GM19324 (cell line): ENCODE measurements around the gene ABHD10.

Experiments
- ATAC-seq: cut with Tn5 transposase; IDR thresholded peaks from one replicate; pipeline ENCODE4 v1.9.1; 2021; ENCODE audit warnings: mild to moderate bottlenecking, moderate library complexity; ENCODE audit not compliant: unreplicated experiment, low FRiP score

ABHD10 gene

DNA sequence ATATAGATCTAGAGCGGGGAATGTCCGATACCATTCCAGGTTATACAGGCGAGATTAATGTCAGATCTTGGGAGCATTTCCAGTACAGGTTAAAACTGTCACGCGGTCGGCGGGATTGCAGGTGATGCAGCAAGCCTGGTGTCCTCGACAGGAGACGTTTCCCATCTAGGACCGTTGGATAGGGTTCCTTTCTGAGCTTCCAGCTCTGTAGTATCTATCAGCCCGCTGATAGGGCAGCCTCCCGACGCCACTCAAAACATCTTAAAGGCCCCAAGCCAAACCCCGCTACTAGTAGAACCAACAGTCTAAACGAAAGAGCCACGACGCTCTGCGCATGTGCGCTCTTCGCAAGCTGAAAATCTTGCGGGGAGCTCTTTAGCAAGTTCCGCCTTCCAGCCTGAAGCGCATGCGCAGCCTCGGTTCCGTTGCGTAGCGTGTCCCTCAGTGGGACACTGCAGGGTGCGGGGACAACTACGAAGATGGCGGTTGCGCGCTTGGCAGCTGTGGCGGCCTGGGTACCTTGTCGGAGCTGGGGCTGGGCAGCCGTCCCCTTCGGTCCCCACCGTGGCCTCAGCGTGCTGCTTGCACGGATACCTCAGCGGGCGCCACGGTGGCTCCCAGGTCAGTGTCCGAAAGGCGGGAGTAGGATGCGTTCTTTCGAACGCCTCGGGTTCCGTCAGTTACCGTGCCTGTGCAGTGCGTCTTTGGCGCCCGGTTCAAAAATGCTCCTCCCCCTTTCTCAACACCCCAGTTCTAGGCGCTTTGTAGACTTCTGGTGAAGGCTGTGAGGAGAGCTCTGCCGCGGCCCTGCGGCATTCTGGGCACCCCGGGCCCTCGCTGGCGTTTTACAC is at the start of gene ABHD10:
Gene ABHD10, plus strand, starts transcription at position 444 of the 851 bp plus-strand sequence. Its CDS starts 36 bp downstream, at position 480.
- peak; percentile 96 for ATAC-seq

DNA sequence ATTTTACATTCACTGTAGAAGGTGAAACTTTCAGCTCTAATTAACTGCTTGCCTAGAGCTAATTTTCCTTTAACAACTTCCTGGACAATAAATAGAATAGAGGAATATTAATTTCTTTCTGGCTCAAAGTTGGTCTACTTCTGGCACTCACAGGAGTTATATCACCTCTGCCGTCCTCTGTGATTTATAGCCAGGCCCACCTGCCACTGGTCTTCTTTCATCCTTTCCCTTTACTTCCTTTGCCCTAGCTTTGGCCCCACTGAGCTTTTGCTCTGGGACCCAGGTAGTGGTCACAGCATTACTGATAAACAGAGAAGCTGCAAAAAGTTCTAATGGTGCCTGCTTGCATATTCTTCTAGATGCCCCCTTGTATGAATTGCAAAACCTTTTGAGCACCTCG is 49.3 kb upstream of the ABHD10 start:
- ATAC-seq, result no peak

DNA sequence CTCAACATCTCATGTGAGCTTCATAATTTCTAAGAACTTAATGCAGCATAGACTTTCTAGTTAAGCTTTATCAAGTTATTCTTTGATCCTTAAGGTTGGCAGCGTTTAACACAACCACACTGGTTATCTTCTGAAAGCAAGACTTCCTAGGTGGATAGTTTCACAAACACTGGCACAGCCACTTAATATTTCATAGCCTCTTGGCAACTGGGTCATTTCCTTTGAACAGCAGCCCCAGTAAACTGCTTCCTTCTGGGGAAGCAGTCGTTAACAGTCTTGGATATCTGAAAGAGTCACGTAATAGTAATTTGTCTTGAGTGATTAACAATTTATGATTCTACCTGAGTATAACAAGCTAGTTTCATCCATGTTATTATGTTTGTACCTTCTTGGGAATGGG is 45.9 kb upstream of the ABHD10 start:
- ATAC-seq, result no peak

DNA sequence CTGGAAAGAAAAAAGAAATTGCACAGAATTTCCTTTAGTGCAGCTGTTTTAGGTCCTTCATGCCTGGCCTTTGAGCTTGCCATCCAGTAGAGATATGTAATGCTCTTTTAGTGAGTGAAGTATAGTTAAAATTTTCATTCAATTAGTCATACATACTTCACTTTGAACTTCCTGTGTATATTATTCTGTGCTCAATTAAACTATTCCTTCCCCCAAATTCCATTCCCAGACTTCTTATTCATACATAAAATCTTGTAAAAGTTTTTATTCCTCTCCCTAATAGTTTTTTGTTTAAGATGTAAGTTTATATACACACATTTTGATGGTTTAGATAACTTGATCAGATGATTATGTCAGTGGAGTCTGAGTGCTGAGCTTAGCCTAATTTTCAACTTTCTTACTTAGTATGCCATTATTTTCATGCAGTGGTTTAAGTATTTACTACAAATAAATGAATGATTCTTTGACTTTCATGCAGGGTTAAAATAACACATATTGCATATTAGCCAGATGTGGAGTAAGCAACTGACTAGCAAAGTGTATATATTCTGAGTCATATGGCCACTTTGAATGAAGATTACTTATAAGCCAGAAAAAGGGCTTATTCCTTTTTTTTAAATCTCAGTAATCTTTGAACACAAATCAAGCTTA is 42.5 kb upstream of the ABHD10 start:
- no peak for ATAC-seq

DNA sequence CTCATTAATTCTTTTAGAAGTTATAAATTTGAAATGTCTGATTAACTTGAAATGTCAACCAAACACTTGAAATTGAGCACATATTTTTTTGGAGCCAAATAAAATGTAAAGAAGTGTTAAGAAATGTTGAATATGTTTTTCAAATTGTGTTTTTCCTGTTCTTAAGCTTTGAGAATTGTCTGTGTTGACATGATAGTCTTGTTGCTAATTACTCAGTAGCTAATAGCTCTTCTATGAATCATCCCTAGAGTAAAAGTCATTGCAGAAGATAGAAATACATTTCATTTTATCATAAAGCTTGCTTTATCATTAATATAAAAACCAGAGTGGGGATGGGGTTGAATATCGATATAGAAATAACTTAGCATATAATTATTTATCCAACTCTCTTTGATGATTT is 41.9 kb upstream of the ABHD10 start:
- no peak for ATAC-seq

DNA sequence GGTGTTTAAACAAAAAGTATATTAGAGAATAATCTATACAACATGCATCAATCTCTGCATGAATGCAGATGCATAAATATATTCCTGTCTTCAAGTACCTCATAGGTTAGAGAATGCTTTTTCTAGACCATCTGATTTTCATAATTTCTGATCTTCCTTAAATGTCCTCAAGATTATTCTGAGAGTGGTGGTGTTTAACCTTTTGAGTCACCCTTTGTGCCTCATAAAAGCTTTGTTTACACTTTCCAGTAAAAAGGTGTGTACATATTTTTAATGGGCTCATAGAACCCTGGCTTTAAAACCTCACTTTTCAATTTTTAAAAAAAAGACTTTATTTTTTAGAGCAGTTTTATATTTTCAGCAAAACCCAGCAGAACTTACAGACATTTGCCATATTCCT is 41.0 kb upstream of the ABHD10 start:
- no peak for ATAC-seq

DNA sequence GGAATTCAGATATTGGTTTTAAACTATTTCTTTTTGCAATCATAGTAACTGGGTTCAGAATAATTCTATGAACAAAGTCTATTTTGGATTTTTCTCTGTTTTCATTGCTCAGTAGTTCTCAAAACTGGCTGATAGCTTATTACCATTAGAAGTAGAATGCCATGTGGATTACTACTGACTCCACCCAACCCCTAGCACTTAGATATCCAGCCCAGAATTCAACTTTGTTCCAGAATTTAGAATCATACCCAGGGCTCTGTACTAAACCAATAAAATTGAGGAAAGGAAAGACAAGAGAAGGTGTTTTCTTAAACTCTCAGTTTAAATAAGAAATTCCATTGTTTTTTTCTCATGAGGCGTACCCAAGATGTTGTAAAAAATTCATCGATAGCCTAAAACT is 39.0 kb upstream of the ABHD10 start:
- no peak for ATAC-seq

DNA sequence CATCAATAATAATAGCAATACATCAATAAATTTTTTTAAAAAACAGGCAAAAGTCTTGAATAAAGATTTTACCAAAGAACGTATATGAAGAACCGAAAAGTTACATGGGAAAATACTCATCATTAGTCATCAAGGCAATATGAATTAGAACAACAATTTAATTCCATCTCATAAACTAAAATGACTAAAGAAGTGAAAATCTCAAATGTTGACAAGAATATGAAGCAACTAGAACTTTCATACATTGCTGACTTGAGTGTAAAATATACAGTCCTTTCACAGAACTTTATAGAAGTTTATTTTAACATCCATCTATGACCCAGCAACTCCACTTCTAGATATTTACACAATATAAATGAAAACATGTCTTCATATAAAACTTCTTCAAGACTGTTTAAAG is 35.3 kb upstream of the ABHD10 start:
- ATAC-seq, result no peak

DNA sequence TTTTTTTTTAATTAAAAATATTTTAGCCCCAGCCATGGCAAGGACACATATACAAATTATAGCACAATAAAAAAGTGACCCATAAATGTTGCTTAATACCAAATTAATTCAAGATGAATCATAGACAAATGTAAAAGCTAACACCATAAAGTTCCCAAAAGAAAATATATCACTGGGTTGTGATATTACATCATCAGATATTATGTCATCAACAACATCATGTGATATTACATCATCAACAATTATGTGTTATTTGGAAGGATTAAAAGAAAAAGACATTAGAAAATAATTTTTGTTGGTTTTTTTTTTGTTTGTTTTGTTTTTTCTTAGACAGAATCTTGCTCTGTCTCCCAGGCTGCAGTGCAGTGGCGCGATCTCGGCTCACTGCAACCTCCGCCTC is 34.5 kb upstream of the ABHD10 start:
- no peak for ATAC-seq

DNA sequence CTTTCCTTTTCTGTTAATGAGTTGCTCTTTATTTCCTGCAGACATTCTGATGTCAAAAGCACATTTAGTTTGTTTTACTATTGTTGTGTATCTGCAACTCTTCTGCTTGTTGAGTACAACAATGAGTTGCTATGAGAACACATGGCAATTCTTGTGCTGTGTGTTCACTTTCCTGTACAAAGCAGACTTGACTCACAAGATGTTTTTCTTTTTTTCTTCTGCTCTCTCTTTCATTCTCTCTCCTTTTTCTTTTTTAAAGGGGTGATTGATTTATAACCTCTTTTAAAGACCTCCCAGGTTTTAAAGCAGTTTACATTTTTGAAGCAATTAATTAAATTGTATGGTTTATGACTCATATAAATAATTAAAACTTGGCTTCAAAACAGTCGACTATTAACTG is 31.6 kb upstream of the ABHD10 start:
- no peak for ATAC-seq

DNA sequence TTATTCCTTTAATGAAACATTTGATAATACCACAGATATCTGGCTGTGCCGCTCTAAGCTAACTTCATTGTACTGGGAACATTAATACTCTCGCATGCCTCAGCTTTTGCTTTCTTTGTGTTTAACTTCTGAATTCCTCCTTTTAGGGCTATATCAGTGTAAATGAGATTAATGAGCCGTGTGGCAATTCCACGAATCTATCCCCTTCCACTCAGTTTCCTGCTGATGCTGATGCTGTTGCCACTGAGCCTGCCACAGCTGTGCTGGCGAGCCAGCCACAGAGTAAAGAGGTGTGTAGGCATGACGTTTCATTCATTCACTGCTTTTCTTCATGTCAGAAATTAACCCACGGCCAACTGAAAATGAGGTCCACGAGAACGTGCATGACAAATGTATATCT is 30.0 kb upstream of the ABHD10 start:
- no peak for ATAC-seq

DNA sequence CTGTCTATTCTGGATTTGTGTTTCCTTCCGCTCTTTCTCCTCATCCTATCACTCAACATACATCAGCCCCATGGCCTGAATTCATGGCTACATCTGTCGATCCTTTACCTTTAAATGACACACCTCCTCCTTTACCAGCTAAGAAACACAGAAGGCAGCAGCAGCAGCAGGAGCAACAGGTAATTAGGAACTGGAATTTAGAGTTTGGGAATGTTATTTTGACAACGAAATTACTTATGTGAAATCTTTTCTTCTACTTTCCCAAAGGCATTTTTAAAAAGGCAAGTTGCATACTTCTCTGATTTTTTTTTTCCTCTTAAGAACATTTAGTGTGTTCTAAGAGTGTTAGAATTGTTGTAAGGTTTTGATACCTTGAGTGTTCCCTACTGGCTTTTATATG is 29.1 kb upstream of the ABHD10 start:
- no peak for ATAC-seq

DNA sequence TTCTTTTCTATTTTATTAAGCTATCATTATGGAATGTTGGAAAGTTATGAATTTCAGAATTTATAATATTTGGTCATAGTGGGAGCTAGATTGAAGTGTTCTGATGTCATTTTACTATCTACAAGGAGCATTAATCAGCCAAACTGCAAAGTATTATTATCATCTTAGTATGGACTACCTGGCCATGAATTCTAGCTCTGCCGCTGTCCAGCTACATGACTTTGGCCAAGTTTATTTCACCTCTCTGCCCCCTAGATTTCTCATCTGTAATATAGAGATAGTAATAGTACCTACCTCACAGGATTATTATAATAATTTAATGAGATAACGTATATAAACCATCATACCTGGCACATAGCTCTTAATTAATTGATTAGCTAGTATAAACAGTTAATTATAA is 27.8 kb upstream of the ABHD10 start:
- no peak for ATAC-seq

DNA sequence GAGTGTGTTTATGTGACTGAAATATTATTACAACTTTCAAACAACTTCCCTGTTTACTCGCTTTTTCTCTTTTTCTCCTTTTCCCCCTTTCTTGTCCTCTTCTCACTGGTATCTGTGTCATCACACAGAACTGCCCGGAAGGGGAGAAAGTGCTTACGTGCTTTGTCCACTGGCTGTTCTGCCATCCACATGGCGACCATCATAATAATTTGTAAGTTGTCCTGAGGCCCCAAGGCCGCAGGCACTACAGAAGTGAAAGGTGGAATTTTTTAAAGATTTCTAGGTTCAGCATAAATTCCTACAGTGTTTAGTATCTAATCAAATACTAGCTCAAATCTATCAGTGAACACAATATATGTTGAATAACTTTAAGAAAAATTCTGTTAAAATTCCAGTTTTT is 26.7 kb upstream of the ABHD10 start:
- ATAC-seq, result no peak

DNA sequence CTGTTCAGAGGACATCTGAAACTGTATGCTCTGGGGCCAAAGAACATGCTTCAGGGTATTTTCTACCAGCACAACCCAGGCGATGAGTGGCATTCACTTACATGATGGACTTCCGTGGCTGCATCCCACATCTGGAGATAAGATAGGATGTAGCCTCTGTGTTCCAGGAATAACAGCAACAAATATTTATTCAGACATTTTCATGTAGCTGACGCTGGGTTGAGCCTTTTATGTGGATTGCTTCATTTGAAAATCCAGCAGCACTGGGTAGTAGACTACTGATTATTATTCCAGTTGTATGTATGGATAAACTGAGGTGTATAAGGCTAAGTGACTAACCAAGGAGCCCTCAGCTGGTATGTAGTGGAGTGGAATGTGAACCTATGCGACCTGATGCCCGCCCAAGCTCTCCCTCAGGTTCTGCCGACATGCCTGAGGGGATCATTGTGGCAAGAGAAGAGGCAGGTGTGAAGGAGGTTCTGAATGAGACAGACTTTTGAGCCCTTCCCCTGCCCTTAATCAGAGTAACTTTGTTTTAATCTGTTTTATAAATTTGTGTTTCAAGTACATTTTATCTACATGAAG is 25.9 kb upstream of the ABHD10 start:
- no peak for ATAC-seq

DNA sequence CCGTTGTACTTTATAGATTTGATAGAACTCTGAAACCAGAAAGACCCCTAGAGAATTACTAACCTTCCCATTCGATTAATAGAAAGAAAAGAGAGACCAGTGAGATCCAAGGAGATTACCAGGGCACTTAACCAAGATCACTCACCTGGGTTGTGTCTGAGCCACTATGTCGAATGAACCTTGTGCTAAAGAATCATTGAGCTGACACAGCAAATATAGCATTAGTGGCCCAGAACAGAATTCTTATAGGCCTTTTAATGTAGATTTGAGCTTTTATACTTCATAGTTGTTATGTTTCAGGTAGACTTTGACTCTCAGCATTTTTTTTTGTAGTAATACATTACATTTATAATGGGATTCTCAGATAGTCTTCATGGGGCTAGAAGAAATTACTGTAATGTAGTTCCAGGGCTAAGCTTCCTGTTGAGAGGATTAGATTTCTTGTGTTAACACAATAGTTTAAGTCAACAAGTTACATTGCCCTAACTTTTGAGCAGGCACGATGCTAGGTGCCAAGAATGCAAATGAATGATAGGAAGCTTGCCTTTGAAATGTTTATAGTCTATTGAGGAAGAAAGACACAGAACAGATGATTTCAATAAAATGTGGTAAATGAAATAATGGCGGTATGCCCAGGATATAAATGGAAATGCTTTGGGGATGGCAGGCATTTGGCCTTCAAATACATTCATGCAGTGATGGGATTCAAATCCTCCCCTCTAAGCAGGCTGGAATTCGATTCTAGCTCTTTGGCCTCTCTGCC is 24.4 kb upstream of the ABHD10 start:
- ATAC-seq, result no peak

DNA sequence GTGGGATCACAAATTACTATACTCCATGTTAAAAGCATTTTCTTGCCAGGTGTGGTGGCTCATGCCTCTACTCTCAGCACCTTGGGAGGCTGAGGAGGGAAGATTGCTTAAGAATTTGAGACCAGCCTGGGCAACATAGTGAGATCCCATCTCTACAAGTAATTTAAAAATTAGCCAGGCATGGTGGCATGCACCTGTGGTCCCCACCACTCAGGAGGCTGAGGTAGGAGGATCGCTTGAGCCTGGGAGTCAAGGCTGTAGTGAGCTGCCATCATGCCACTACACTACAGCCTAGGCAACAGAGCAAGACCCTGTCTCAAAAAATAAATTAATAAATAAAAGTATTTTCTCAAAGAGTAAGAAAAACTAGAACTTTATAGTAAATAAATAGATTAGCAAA is 22.9 kb upstream of the ABHD10 start:
- ATAC-seq, result no peak

DNA sequence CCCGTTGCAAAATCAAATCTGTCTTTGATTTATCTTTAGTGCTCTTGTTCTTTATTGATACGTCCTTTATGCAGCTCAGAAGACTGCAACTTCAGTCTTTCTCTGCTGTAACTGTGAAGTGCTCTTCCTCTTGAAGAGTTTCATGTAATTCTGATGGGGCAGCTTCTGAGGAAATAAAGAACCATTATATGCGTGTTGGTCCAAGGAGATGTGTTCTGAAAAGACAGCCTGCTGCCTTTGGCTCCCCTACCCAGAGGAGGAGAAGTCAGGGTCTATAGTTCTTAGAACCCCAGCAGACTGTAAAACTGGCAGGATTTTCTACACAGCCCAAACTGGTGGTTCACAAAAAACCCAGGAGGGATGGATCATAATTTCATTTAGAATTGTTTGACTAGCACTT is 22.4 kb upstream of the ABHD10 start:
- no peak for ATAC-seq

DNA sequence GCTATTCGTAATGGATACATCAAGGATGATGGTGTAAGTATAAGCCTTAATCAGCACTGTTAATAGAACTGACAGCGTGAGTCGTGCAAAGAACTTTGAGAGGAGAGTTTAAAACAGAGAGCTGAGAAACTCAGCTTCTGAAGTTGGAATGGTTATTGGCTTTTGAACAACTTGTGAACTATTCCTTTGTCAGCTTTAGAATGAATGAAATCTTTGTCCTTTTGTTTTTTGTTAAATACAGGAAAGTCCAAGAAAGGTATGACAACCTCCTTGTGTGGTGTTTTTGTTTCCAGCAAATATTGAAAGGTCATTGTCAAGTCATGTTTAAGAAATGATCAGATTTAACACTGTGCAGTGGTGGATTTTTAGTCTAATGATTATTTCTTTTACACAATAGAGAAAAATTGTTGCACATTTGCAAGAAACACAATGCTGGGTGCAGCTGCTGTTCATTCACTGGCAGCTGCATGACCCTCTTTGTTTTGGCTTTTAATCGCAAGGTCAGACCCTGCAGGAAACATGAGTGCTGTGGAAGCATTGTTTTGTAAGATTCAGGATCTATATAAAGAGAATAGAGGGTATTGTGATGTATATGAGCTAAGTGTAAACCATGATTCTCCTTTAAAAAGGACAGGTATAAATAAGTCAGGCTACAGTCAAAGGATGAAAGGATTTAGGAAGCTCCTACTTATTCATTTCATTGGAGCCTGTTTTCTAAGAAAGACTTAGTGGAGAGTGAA is 21.7 kb upstream of the ABHD10 start:
- no peak for ATAC-seq

DNA sequence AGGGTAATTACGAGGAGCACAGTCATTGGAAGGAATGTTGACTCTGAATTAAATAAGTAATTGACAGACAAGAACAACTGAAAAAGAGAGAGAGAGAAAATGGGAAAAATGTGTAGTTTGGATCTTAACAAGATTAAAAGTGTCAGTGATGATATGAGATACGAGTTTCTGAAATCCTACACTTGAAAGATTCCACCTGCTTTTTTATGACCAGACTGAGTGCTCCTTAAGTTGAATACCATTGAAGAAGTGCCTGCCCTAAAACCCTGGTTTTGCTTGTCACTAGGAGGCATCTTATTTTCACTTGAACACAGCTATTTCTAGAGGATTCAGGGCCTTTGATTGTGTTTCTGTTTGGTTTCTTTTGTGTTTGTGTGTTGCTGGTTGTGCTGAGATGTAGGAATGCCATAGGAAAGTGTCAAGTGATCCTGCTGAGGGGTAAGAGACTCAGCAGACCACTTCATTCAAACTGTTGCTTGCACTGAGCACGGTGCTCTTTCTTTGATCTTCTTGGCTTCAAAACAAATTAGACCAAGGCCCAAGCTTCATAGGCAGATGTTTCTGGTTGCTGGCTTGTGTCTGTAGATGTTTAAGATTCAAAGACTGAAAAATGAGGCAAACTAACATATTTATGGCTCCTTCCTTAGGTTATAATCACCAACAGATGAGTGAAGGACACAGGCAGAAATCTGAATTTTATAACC is 17.2 kb upstream of the ABHD10 start:
- no peak for ATAC-seq
